ENCODE measurements around the gene ALDH1A1.

ALDH1A1 gene

GRCh38 chr9:72980183-72980582, 27.3 kb upstream of the ALDH1A1 start:
- TF ChIP-seq CTCF (conservative IDR thresholded peaks at IDR 0.05; ENCODE audit: low read depth, low read length), result no peak
- no peak overlapping the region for H3K4me3 ChIP-seq (ENCODE audit: low read depth, low read length)
- DNase-seq (ENCODE audit: low read depth), result no peak

- no peak for DNase-seq (ENCODE audit: low read depth)
- H3K4me3 ChIP-seq (ENCODE audit: low read depth, low read length), result no peak overlapping the region
- TF ChIP-seq CTCF (conservative IDR thresholded peaks at IDR 0.05; ENCODE audit: low read depth, low read length), result no peak
Measured at GRCh38 chr9:72979405-72980100, 26.7 kb upstream of the ALDH1A1 start.

- DNase-seq (ENCODE audit: low read depth), result peak; percentile 10
- no peak overlapping the region for H3K4me3 ChIP-seq (ENCODE audit: low read depth, low read length)
- no peak for TF ChIP-seq CTCF (conservative IDR thresholded peaks at IDR 0.05; ENCODE audit: low read depth, low read length)
Measured at GRCh38 chr9:72978744-72979143, 25.9 kb upstream of the ALDH1A1 start.

GRCh38 chr9:72977670-72978069, 24.8 kb upstream of the ALDH1A1 start:
- TF ChIP-seq CTCF (conservative IDR thresholded peaks at IDR 0.05; ENCODE audit: low read depth, low read length), result no peak
- DNase-seq (ENCODE audit: low read depth), result no peak
- H3K4me3 ChIP-seq (ENCODE audit: low read depth, low read length), result no peak overlapping the region

GRCh38 chr9:72974501-72974900, 21.6 kb upstream of the ALDH1A1 start:
- no peak overlapping the region for H3K4me3 ChIP-seq (ENCODE audit: low read depth, low read length)
- DNase-seq (ENCODE audit: low read depth), result no peak
- no peak for TF ChIP-seq CTCF (conservative IDR thresholded peaks at IDR 0.05; ENCODE audit: low read depth, low read length)

- DNase-seq (ENCODE audit: low read depth), result no peak
- H3K4me3 ChIP-seq (ENCODE audit: low read depth, low read length), result no peak overlapping the region
- no peak for TF ChIP-seq CTCF (conservative IDR thresholded peaks at IDR 0.05; ENCODE audit: low read depth, low read length)
Measured at GRCh38 chr9:72972636-72973035, 19.8 kb upstream of the ALDH1A1 start.

- no peak overlapping the region for H3K4me3 ChIP-seq (ENCODE audit: low read depth, low read length)
- no peak for TF ChIP-seq CTCF (conservative IDR thresholded peaks at IDR 0.05; ENCODE audit: low read depth, low read length)
- DNase-seq (ENCODE audit: low read depth), result no peak
Measured at GRCh38 chr9:72971411-72971810, 18.6 kb upstream of the ALDH1A1 start.
